SK-N-SH treated with all-trans-retinoic acid at 6 μM for 48 hours (cell line): ENCODE measurements around the gene FAM20C.

Experiments used
- ATAC-seq: fragments of 200-7000 bp; cut with Tn5 transposase; 3 replicates; pipeline ENCODE4 v1.9.1; 2020; ENCODE audit warnings: mild to moderate bottlenecking, moderate library complexity
- ARNTL ChIP-seq: fragments of 450-650 bp; formaldehyde crosslinking; IDR thresholded peaks from 2 replicates; pipeline ENCODE4 v1.5.0; 2020; ENCODE audit warnings: low read depth, mild to moderate bottlenecking, moderate library complexity, borderline replicate concordance
- BACH2 ChIP-seq: fragments of 250-450 bp; sonication (Bioruptor Pico); IDR thresholded peaks from 2 replicates; pipeline ENCODE4 v1.9.0; 2021; ENCODE audit warnings: mild to moderate bottlenecking, borderline replicate concordance
- CSDC2 ChIP-seq: fragments of 250-450 bp; sonication (Bioruptor Pico); IDR thresholded peaks from 2 replicates; pipeline ENCODE4 v1.5.0; 2020; ENCODE audit warnings: mild to moderate bottlenecking, moderate library complexity
- ESRRG ChIP-seq: fragments of 250-450 bp; sonication (Bioruptor Pico); IDR thresholded peaks from 2 replicates; pipeline ENCODE4 v1.6.1; 2021; ENCODE audit warnings: mild to moderate bottlenecking
- ISL1 ChIP-seq: fragments of 250-450 bp; sonication (Bioruptor Pico); IDR thresholded peaks from 2 replicates; pipeline ENCODE4 v2.1.2; 2022; ENCODE audit warnings: mild to moderate bottlenecking, moderate library complexity
- OSR1 ChIP-seq: fragments of 250-450 bp; sonication (Bioruptor Pico); IDR thresholded peaks from 2 replicates; pipeline ENCODE4 v1.8.0; 2022; ENCODE audit warnings: moderate library complexity, mild to moderate bottlenecking, inconsistent platforms
- PPARA ChIP-seq: fragments of 250-450 bp; sonication (Bioruptor Pico); IDR thresholded peaks from 2 replicates; pipeline ENCODE4 v1.5.0; 2020; ENCODE audit warnings: mild to moderate bottlenecking, borderline replicate concordance
- RARB ChIP-seq: fragments of 250-450 bp; sonication (Bioruptor Pico); IDR thresholded peaks from 2 replicates; pipeline ENCODE4 v1.8.0; 2021; ENCODE audit warnings: mild to moderate bottlenecking, moderate library complexity
- SNAI2 ChIP-seq: fragments of 250-450 bp; sonication (Bioruptor Pico); IDR thresholded peaks from 2 replicates; pipeline ENCODE4 v1.5.0; 2020; ENCODE audit warnings: mild to moderate bottlenecking, moderate library complexity
- TCF4 ChIP-seq: fragments of 250-450 bp; sonication (Bioruptor Pico); IDR thresholded peaks from 2 replicates; pipeline ENCODE4 v1.8.0; 2021; ENCODE audit warnings: mild to moderate bottlenecking, moderate library complexity, borderline replicate concordance
- TOX ChIP-seq: fragments of 250-450 bp; sonication (Bioruptor Pico); IDR thresholded peaks from 2 replicates; pipeline ENCODE4 v1.8.0; 2021; ENCODE audit warnings: mild to moderate bottlenecking, moderate library complexity, borderline replicate concordance
- ZC3H10 ChIP-seq: fragments of 250-450 bp; sonication (Bioruptor Pico); IDR thresholded peaks from 2 replicates; pipeline ENCODE4 v1.5.1; 2021; ENCODE audit warnings: mild to moderate bottlenecking, moderate library complexity
- ZFP3 ChIP-seq: fragments of 250-450 bp; sonication (Bioruptor Pico); IDR thresholded peaks from 2 replicates; pipeline ENCODE4 v1.5.0; 2020; ENCODE audit warnings: mild to moderate bottlenecking, moderate library complexity
- ZFP30 ChIP-seq: fragments of 450-650 bp; formaldehyde crosslinking; IDR thresholded peaks from 2 replicates; pipeline ENCODE4 v1.5.0; 2022; ENCODE audit warnings: mild to moderate bottlenecking, moderate library complexity
- ZNF565 ChIP-seq: fragments of 450-650 bp; formaldehyde crosslinking; conservative IDR thresholded peaks from 2 replicates; pipeline ENCODE4 v1.5.0; 2020; ENCODE audit warnings: low read depth, mild to moderate bottlenecking, moderate library complexity
- ZNF70 ChIP-seq: fragments of 450-650 bp; formaldehyde crosslinking; IDR thresholded peaks from 2 replicates; pipeline ENCODE4 v1.5.0; 2020; ENCODE audit warnings: mild to moderate bottlenecking, moderate library complexity
- ZNF8 ChIP-seq: fragments of 450-650 bp; formaldehyde crosslinking; IDR thresholded peaks from 2 replicates; pipeline ENCODE4 v1.5.0; 2020; ENCODE audit warnings: mild to moderate bottlenecking, moderate library complexity
- TF ChIP-seq, protein P1 (sequence below): fragments of 250-450 bp; sonication (Bioruptor Pico); IDR thresholded peaks from 2 replicates; pipeline ENCODE4 v1.5.1; 2020; ENCODE audit warnings: low read depth, mild to moderate bottlenecking, moderate library complexity
- TF ChIP-seq, protein P2 (sequence below): fragments of 250-450 bp; sonication (Bioruptor Pico); IDR thresholded peaks from 2 replicates; pipeline ENCODE4 v1.8.0; 2020; ENCODE audit warnings: mild to moderate bottlenecking, moderate library complexity, borderline replicate concordance
- TF ChIP-seq, protein P3 (sequence below): fragments of 250-450 bp; sonication (Bioruptor Pico); IDR thresholded peaks from 2 replicates; pipeline ENCODE4 v1.5.1; 2021; ENCODE audit warnings: mild to moderate bottlenecking, moderate library complexity
- TF ChIP-seq, protein P4 (sequence below): fragments of 250-450 bp; sonication (Bioruptor Pico); IDR thresholded peaks from 2 replicates; pipeline ENCODE4 v1.8.0; 2021; ENCODE audit warnings: low read depth, mild to moderate bottlenecking, moderate library complexity, borderline replicate concordance
- TF ChIP-seq, protein P5 (sequence below): fragments of 250-450 bp; sonication (Bioruptor Pico); IDR thresholded peaks from 2 replicates; pipeline ENCODE4 v1.5.0; 2020; ENCODE audit warnings: mild to moderate bottlenecking, moderate library complexity

FAM20C gene

DNA sequence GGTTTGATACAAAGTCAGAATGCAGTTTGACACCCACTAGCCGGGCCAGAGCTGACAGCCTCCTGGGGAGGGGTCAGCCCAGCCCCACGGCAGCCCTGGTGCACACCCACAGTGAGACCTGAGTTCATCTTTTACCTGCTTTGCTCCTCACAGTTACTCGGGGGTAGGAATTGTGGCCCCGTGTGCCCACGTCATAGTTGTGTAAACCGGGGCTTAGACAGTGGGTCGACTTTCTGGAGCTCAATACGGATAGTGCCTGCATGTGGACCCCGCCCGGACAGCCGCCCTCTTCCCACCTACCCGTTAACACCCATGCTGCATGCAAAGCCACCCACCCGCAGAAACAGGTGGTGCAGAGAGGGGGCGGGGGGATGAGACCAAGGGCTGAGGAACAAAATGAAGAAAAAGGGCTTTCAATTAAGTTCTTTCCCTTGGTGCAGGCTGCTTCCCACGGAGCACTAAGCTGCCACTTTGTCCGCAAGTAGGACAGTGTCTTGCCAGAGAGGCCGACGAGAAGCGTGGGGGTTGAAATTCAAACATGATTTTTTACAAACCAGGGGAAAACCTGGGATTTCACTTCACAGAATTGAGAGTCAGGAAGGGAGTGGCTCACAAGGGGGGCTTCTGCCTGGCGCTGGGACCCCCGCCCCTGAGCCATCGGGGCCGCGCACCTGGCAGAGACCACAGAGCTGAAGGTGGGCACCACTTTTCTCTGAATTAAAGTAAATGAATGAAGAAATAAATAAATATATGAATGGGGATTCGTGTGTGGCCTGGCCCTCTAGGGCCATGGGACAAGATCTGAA, 73.0 kb downstream of the FAM20C start:
- TF ChIP-seq ZFP30 (no peak), CSDC2 (no peak), ARNTL (no peak), SNAI2 (CRISPR knock-in tag) (no peak), ZNF565 (CRISPR knock-in tag) (no peak), ZFP3 (no peak), RARB (CRISPR knock-in tag) (no peak), BACH2 (CRISPR knock-in tag) (no peak), TOX (no peak), ESRRG (CRISPR knock-in tag) (no peak), ZC3H10 (CRISPR knock-in tag) (no peak), ZNF8 (no peak), OSR1 (no peak), ZNF70 (no peak), PPARA (CRISPR knock-in tag) (no peak)
- TF ChIP-seq, protein P1, sequence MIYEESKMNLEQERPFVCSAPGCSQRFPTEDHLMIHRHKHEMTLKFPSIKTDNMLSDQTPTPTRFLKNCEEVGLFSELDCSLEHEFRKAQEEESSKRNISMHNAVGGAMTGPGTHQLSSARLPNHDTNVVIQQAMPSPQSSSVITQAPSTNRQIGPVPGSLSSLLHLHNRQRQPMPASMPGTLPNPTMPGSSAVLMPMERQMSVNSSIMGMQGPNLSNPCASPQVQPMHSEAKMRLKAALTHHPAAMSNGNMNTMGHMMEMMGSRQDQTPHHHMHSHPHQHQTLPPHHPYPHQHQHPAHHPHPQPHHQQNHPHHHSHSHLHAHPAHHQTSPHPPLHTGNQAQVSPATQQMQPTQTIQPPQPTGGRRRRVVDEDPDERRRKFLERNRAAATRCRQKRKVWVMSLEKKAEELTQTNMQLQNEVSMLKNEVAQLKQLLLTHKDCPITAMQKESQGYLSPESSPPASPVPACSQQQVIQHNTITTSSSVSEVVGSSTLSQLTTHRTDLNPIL: no peak
- TF ChIP-seq, protein P2, sequence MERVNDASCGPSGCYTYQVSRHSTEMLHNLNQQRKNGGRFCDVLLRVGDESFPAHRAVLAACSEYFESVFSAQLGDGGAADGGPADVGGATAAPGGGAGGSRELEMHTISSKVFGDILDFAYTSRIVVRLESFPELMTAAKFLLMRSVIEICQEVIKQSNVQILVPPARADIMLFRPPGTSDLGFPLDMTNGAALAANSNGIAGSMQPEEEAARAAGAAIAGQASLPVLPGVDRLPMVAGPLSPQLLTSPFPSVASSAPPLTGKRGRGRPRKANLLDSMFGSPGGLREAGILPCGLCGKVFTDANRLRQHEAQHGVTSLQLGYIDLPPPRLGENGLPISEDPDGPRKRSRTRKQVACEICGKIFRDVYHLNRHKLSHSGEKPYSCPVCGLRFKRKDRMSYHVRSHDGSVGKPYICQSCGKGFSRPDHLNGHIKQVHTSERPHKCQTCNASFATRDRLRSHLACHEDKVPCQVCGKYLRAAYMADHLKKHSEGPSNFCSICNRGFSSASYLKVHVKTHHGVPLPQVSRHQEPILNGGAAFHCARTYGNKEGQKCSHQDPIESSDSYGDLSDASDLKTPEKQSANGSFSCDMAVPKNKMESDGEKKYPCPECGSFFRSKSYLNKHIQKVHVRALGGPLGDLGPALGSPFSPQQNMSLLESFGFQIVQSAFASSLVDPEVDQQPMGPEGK (CRISPR knock-in tag): no peak
- TF ChIP-seq, protein P3, sequence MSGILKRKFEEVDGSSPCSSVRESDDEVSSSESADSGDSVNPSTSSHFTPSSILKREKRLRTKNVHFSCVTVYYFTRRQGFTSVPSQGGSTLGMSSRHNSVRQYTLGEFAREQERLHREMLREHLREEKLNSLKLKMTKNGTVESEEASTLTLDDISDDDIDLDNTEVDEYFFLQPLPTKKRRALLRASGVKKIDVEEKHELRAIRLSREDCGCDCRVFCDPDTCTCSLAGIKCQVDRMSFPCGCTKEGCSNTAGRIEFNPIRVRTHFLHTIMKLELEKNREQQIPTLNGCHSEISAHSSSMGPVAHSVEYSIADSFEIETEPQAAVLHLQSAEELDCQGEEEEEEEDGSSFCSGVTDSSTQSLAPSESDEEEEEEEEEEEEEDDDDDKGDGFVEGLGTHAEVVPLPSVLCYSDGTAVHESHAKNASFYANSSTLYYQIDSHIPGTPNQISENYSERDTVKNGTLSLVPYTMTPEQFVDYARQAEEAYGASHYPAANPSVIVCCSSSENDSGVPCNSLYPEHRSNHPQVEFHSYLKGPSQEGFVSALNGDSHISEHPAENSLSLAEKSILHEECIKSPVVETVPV (CRISPR knock-in tag): no peak
- TF ChIP-seq, protein P4, sequence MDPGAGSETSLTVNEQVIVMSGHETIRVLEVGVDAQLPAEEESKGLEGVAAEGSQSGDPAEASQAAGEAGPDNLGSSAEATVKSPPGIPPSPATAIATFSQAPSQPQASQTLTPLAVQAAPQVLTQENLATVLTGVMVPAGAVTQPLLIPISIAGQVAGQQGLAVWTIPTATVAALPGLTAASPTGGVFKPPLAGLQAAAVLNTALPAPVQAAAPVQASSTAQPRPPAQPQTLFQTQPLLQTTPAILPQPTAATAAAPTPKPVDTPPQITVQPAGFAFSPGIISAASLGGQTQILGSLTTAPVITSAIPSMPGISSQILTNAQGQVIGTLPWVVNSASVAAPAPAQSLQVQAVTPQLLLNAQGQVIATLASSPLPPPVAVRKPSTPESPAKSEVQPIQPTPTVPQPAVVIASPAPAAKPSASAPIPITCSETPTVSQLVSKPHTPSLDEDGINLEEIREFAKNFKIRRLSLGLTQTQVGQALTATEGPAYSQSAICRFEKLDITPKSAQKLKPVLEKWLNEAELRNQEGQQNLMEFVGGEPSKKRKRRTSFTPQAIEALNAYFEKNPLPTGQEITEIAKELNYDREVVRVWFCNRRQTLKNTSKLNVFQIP: no peak
- TF ChIP-seq, protein P5, sequence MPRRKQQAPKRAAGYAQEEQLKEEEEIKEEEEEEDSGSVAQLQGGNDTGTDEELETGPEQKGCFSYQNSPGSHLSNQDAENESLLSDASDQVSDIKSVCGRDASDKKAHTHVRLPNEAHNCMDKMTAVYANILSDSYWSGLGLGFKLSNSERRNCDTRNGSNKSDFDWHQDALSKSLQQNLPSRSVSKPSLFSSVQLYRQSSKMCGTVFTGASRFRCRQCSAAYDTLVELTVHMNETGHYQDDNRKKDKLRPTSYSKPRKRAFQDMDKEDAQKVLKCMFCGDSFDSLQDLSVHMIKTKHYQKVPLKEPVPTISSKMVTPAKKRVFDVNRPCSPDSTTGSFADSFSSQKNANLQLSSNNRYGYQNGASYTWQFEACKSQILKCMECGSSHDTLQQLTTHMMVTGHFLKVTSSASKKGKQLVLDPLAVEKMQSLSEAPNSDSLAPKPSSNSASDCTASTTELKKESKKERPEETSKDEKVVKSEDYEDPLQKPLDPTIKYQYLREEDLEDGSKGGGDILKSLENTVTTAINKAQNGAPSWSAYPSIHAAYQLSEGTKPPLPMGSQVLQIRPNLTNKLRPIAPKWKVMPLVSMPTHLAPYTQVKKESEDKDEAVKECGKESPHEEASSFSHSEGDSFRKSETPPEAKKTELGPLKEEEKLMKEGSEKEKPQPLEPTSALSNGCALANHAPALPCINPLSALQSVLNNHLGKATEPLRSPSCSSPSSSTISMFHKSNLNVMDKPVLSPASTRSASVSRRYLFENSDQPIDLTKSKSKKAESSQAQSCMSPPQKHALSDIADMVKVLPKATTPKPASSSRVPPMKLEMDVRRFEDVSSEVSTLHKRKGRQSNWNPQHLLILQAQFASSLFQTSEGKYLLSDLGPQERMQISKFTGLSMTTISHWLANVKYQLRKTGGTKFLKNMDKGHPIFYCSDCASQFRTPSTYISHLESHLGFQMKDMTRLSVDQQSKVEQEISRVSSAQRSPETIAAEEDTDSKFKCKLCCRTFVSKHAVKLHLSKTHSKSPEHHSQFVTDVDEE (CRISPR knock-in tag): no peak
- TF ChIP-seq, all 23 proteins: peak for 0
- ATAC-seq: peak; percentile 12; the same call in 1 of the 3 replicates

DNA sequence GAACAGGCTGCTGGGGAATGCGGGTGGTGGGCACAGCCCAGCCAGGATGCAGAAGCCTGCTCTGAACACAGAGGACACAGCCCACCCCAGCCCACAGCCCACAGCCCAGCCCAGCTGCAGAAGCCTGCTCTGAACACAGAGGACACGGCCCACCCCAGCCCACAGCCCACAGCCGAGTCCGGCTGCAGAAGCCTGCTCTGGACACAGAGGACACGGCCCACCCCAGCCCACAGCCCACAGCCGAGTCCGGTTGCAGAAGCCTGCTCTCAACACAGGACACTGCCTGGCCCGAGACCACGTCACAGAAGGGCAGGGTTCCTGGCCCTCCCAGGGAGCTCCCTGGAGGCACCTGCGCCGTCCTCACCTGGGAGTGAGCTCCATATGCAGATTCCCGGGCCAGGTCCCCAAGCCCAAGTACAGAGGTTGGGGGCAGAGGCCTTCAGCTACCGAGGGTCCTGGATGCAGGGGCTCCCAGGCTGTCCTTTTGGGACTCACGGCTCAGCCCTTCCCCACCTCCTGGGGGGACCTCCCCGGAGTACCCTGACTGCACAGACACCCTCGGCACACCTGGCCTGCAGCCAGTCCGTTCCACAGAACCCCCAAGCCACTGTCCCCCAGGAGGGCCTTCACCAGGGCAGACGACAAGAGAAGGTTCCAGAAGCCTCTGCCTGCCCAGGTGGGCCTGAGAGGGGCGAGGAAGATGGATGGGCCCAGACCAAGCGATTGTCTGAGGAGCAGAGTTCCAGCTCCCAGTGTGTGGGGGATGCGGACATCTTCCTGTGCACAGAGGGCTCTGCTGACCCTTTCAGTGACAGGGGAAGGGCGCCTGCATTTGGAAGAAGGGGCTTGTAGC, 73.9 kb downstream of the FAM20C start:
- no peak for TF ChIP-seq ZFP30
- TF ChIP-seq BACH2 (CRISPR knock-in tag): no peak
- no peak for TF ChIP-seq ISL1 (CRISPR knock-in tag)
- TF ChIP-seq, protein P5 (CRISPR knock-in tag): no peak
- TF ChIP-seq CSDC2: no peak
- TF ChIP-seq, protein P1: no peak
- no peak for TF ChIP-seq ZNF70
- no peak for TF ChIP-seq ESRRG (CRISPR knock-in tag)
- no peak for TF ChIP-seq ARNTL
- TF ChIP-seq RARB (CRISPR knock-in tag): no peak
- no peak for TF ChIP-seq OSR1
- no peak for TF ChIP-seq TCF4 (CRISPR knock-in tag)
- no peak for TF ChIP-seq ZNF8
- TF ChIP-seq, protein P4: no peak

More for the DNA sequence above, 73.9 kb downstream of the FAM20C start:
- peak; percentile 20 for ATAC-seq
